RWPE1 (cell line): ENCODE data around the gene MYOD1.

Source experiments
- CTCF ChIA-PET: fragments of 350-600 bp; sonication (Branson Sonifier 250); formaldehyde crosslinking; extraction: SDS; loops from one replicate; lab custom pipeline; 2021; lab: Yijun Ruan, JAX
- POLR2A ChIA-PET: fragments of 400-600 bp; formaldehyde crosslinking; extraction: SDS; loops from one replicate; lab custom pipeline; 2020; ENCODE audit warnings: antibody characterized with exemption; ENCODE audit not compliant: low non-redundant PET; lab: Yijun Ruan, JAX
- DNase-seq: peaks from one replicate; pipeline ENCODE4 v3.0.0; 2012; ENCODE audit warnings: low spot score
- H3K27ac ChIP-seq: fragments of 450-650 bp; 2 replicates; pipeline ENCODE4 v1.5.1; 2017
- TF ChIP-seq, protein P1 (sequence below): fragments of 450-650 bp; conservative IDR thresholded peaks from 2 replicates; pipeline ENCODE4 v1.5.1; 2017; ENCODE audit warnings: low read depth, mild to moderate bottlenecking

Gene MYOD1

DNA sequence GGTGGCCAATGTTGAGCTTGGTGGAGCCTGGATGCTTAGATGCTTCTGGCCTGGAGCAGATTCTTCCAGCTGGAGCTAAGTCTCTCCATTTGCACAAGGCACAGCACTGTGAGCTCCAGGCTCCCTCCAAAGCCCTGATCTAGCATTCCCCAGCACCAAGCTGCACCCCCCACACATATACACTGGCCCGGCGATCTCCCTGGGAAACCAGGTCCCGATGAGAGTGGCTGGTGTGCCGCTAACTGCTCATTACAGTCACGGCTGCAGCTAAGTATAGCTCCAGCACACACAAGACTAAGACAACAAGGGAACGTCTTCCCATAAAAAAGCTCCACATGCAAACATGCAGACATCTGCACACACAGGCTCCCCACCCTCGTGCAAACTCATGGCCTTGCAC is 32.8 kb downstream of the MYOD1 start:
- TF ChIP-seq, protein P1, sequence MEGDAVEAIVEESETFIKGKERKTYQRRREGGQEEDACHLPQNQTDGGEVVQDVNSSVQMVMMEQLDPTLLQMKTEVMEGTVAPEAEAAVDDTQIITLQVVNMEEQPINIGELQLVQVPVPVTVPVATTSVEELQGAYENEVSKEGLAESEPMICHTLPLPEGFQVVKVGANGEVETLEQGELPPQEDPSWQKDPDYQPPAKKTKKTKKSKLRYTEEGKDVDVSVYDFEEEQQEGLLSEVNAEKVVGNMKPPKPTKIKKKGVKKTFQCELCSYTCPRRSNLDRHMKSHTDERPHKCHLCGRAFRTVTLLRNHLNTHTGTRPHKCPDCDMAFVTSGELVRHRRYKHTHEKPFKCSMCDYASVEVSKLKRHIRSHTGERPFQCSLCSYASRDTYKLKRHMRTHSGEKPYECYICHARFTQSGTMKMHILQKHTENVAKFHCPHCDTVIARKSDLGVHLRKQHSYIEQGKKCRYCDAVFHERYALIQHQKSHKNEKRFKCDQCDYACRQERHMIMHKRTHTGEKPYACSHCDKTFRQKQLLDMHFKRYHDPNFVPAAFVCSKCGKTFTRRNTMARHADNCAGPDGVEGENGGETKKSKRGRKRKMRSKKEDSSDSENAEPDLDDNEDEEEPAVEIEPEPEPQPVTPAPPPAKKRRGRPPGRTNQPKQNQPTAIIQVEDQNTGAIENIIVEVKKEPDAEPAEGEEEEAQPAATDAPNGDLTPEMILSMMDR: no peak
- DNase-seq: no peak
- ChIA-PET POLR2A (no interaction called here), CTCF (interaction anchor here (0.6 to 1.8 kb wide), 4 partner anchors 63 to 1320 kb away, joined by 3 to 5 read pairs (median 3); no protein-coding TSS in a partner anchor)
- no peak overlapping the region for H3K27ac ChIP-seq

DNA sequence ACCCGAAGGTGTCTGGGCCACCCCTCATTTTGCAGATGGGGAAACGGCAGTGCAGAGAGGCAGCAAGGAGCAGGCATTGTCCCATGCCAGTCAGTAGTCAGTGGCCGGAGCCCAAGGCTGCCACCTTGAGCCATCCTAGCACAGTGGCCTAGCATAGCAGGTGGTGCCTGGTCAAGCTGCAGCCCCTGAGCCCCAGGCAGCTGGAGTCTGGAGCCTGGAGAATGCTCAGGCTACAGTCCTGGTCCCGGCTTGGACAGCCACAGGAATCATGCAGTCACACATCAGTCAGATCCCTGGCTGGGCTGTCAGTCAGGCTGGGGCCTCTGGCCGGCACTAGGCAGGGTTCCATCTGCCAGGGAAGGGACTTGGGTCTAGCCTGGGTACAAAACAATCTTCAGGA is 33.8 kb downstream of the MYOD1 start:
- TF ChIP-seq, protein P1: no peak
- no peak overlapping the region for H3K27ac ChIP-seq
- CTCF ChIA-PET: interaction anchor here (0.7 to 1.8 kb wide), 2 partner anchors 226 to 1020 kb away, joined by 4 to 5 read pairs; no protein-coding TSS in a partner anchor
- POLR2A ChIA-PET: no interaction called here
- DNase-seq: no peak

DNA sequence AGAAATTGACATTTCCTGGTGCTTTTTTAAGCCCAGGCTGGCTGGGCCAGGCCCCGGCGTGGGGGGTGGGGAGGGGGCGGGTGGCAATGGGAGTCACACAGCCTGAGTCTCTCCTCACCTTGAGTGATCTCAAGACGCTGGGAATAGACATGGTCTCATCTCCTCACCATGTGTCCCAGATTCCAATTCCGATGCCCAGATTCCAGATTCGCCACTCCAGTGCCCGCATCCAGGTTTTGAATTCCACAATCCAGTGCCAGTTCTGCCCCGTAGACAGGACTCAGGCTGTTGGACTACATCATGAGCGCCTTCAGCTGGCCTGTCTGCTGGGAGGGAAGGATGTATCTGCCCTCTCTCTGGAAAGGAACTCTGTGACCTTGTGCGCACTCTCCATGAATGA is 34.3 kb downstream of the MYOD1 start:
- TF ChIP-seq, protein P1: no peak
- H3K27ac ChIP-seq: no peak overlapping the region
- POLR2A ChIA-PET: no interaction called here
- CTCF ChIA-PET: interaction anchor here (1.8 kb wide), 1 partner anchor 225 kb away, joined by 5 read pairs; no protein-coding TSS in a partner anchor
- DNase-seq: no peak

DNA sequence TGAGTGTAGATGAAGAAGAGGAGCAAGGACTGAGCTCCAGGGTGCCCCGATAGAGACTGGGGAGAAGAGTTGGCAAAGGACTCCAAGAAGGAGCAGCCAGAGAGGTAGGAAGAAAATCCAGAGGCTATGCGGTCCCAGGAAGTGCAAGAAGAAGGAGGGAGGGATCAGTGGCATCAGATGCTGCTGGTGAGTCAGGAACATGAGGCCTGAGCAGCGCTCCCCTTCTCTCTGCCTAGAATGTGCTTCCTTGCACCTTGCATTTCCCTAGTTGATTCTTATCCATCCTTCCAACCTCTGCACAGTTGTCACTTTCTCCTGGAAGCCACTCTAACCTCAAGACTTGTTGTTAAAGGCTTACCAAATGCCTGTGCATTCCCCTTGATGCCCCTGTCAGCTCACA is 36.5 kb downstream of the MYOD1 start:
- TF ChIP-seq, protein P1: no peak
- no peak overlapping the region for H3K27ac ChIP-seq
- POLR2A ChIA-PET: no interaction called here
- no peak for DNase-seq
- CTCF ChIA-PET: no interaction called here

DNA sequence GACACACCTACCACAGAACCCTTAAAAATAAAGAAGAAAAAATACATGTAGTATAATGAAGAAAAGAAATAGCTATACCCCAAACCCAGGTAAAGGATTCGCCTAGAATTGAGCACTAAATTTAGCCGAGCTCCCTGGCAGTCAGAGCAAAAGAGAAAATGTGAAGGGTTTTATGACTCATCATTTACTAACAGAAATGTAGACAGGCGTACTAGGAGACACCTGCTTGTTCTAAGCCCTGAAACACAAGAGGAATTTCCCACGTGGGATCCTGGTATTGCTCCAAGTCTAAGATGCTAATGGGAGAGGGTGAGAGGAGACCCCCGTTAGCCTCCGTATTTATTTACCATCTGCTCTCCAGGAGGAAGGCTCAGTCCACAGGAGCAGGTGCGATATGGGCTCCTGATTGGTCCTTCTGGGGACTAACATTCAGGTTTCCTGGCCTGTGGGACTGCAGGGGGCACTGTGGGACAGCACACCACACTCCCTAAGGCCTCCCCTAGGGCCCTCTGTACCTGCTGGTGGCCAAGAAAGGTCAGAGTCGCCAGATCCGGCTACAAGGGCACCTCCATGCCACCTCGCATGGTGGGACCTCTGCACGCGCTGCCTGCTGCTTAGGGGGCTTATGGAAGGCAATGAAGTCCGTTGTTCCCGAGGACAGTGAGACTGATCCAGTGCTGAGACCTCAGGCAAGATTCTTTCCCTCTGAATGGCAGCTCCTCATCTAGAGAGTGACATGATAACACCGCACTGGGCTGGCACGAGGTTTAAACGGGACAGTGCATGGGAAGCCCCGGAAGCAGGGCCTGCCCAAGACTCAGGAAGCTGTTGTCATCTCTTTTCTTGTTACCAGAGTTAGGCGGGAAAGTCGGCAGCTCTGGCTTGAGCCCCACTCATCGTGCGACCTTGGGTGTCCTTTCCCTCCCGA is 41.0 kb downstream of the MYOD1 start:
- ChIA-PET POLR2A (no interaction called here), CTCF (interaction anchor here (0.7 to 0.8 kb wide), 2 partner anchors 212 to 218 kb away, joined by 3 to 5 read pairs; no protein-coding TSS in a partner anchor)
- TF ChIP-seq, protein P1: peak; percentile 16; the same call in 1 of the 2 replicates
- peak; percentile 31 for DNase-seq
- H3K27ac ChIP-seq: no peak overlapping the region

DNA sequence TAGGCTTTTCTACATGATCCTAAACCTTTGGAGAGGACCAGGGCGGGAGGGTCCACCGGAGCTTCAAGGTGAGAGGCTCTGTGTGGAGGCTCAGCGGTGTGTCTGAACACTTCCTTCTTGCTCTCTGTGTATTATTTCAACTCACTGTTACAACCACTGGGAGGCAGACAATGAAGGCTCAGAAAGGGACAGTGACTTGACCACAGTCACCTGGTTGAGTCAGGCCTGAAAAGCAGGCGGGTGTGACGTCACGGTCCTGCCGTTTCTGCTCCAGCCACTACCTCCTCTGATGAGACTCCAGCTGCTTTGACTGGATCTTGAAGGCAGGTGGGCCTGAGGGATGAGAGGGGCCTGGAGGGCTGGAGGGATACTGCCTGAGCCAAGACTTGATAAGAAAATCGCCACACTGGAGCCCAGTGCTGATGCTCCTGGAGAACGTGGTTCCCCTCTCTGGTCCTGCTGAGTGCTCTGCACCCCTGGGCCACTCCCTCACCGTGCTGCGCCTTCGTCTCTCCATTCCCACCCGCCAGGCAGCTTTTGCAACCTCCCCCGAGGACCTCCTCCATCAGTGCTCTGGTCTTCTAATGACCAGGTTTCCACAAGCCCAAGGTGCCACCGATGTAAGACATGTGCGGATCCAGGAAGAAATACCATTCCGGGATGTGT is 43.1 kb downstream of the MYOD1 start:
- TF ChIP-seq, protein P1: no peak
- no peak overlapping the region for H3K27ac ChIP-seq
- POLR2A ChIA-PET: no interaction called here
- CTCF ChIA-PET: interaction anchor here (0.6 to 1.4 kb wide), 2 partner anchors 21 to 210 kb away, joined by 3 read pairs; no protein-coding TSS in a partner anchor
- no peak for DNase-seq
